ENCODE results near the gene GGCX.
A peak's percentile ranks its signal among the peaks of the same experiment; 100 is the strongest.
"Not testable (repeated sequence)": the region's sequence is repeated elsewhere in the genome, so short reads cannot be mapped to it uniquely, and the experiment has no call there.

GGCX gene

GRCh38 chr2:85560812-85561279 lies 447 bp downstream of the GGCX start:
- H3K4me3 ChIP-seq (ENCODE audit: low read depth, low read length): peak overlapping the region; percentile 64
- TF ChIP-seq CTCF (IDR thresholded peaks at IDR 0.05; ENCODE audit: low read depth, low read length, missing control alignments): no peak
- DNase-seq (ENCODE audit: low read depth): no peak

GRCh38 chr2:85560403-85560726 lies 928 bp downstream of the GGCX start:
- not testable (repeated sequence) for DNase-seq (ENCODE audit: low read depth)
- peak overlapping the region; percentile 64 for H3K4me3 ChIP-seq (ENCODE audit: low read depth, low read length)

GRCh38 chr2:85558160-85558559 lies 3.1 kb downstream of the GGCX start:
- H3K4me3 ChIP-seq (ENCODE audit: low read depth, low read length): no peak overlapping the region

GRCh38 chr2:85557130-85557529 lies 4.2 kb downstream of the GGCX start:
- no peak for DNase-seq (ENCODE audit: low read depth)
- TF ChIP-seq CTCF (IDR thresholded peaks at IDR 0.05; ENCODE audit: low read depth, low read length, missing control alignments): no peak
- no peak overlapping the region for H3K4me3 ChIP-seq (ENCODE audit: low read depth, low read length)

More at GRCh38 chr2:85558160-85558559, 3.1 kb downstream of the GGCX start:
- no peak for TF ChIP-seq CTCF (IDR thresholded peaks at IDR 0.05; ENCODE audit: low read depth, low read length, missing control alignments)
- DNase-seq (ENCODE audit: low read depth): no peak

GRCh38 chr2:85554980-85555612 lies 6.2 kb downstream of the GGCX start:
- no peak for DNase-seq (ENCODE audit: low read depth)
- no peak for TF ChIP-seq CTCF (IDR thresholded peaks at IDR 0.05; ENCODE audit: low read depth, low read length, missing control alignments)
- H3K4me3 ChIP-seq (ENCODE audit: low read depth, low read length): no peak overlapping the region

GRCh38 chr2:85553184-85553583 lies 8.1 kb downstream of the GGCX start:
- no peak for DNase-seq (ENCODE audit: low read depth)
- H3K4me3 ChIP-seq (ENCODE audit: low read depth, low read length): no peak overlapping the region
- TF ChIP-seq CTCF (IDR thresholded peaks at IDR 0.05; ENCODE audit: low read depth, low read length, missing control alignments): no peak

GRCh38 chr2:85551698-85552678 lies 9.3 kb downstream of the GGCX start:
- DNase-seq (ENCODE audit: low read depth): no peak
- H3K4me3 ChIP-seq (ENCODE audit: low read depth, low read length): no peak overlapping the region
- peak; percentile 89 for TF ChIP-seq CTCF (IDR thresholded peaks at IDR 0.05; ENCODE audit: low read depth, low read length, missing control alignments)
